Measurements from ENCODE around the gene RABL6. TPM values are rescaled to one million over a fixed set of nuclear protein-coding genes. Genes with fewer than 3 reads are reported as not detected.
A peak's percentile ranks its signal among the peaks of the same experiment; 100 is the strongest.
"Not testable (repeated sequence)": the region's sequence is repeated elsewhere in the genome, so short reads cannot be mapped to it uniquely, and the experiment has no call there.

The RABL6 gene
- total RNA-seq, 1 donor from 2014 or later, result 51.1 TPM

- no peak for DNase-seq (ENCODE audit: low read depth in 2 of 2)
Observed at GRCh38 chr9:136774416-136775045, 33.2 kb upstream of the RABL6 start.

- DNase-seq (ENCODE audit: low read depth in 2 of 2), result no peak
Observed at GRCh38 chr9:136775191-136775590, 32.6 kb upstream of the RABL6 start.

- DNase-seq (ENCODE audit: low read depth in 2 of 2), result no peak
Observed at GRCh38 chr9:136776947-136777346, 30.8 kb upstream of the RABL6 start.

- no peak for DNase-seq (ENCODE audit: low read depth in 2 of 2)
Observed at GRCh38 chr9:136777359-136777758, 30.4 kb upstream of the RABL6 start.

DNA sequence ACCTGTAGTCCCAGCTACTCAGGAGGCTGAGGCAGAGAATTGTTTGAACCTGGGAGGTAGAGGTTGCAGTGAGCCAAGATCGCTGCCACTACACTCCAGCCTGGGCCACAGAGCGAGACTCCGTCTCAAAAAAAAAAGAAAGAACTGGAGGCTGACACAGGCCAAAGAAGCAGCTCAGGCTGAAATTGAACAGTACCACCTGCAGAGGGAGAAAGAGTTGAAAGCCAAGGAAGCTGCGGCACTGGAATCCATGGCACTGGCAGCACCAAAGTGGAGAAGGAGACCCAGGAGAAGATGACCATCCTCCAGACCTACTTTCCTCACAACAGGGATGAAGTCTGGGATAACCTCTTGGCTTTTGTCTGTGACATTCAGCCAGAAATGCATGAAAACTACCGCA lies 27.9 kb upstream of the RABL6 start:
- no peak for DNase-seq (ENCODE audit: low read depth in 2 of 2)

DNA sequence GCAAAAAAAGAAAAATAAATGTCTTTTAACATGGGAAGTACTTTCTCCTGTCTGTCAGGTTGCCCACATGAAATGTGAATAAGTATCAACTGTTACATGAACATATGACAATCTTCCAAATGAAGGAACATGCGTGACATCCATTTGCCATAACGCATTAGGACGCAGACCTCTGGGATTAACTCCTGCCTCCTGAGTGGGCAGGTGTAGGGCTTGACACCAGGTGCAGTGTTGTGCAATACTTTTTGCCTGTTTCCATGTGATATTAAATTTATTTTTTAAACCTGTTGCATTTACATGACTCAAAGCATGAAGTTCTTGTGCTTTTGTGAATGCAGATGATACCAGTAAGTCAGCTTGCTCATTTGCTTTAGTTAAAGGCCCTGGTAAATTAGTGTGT lies 25.3 kb upstream of the RABL6 start:
- no peak for DNase-seq (ENCODE audit: low read depth in 2 of 2)

DNA sequence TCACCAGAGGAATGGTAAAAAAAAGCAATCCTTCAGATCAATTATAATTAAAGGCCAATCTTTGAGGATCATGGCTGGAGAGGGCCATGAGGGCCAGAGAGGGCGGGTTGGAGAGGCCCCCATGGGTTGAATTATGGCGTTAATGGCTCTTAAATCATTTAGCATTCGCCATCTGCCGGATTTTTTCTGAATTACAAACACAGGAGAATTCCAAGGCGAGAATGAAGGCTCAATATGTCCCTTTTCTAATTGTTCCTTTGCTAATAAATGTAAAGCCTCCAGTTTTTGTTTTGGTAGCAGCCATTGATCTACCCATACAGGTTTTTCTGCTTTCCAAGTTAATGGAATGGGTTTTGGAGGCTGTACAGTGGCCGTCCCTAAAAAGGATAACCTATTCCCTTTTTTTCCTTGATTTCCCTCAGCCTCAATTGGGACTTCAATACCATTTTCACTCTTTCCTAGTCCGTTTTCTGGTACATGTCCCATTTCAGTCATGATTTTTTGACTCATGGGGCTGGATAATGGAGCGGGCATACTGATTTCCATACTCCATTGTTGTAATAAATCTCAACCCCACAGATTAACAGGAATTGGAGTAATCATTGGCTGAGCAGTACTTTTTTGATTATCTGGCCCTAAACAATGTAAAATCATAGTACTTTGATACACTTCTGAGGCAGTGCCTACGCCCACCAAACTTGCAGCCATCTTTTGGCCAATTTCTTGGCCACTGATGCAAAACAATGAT lies 23.3 kb upstream of the RABL6 start:
- DNase-seq (ENCODE audit: low read depth in 2 of 2), result peak in 1 of 2 donors; percentile 47

- DNase-seq (ENCODE audit: low read depth in 2 of 2), result no peak
Observed at GRCh38 chr9:136784997-136785361, 22.8 kb upstream of the RABL6 start.

GRCh38 chr9:136785565-136786355 lies 22.0 kb upstream of the RABL6 start:
- not testable (repeated sequence) for DNase-seq (ENCODE audit: low read depth in 2 of 2)

DNA sequence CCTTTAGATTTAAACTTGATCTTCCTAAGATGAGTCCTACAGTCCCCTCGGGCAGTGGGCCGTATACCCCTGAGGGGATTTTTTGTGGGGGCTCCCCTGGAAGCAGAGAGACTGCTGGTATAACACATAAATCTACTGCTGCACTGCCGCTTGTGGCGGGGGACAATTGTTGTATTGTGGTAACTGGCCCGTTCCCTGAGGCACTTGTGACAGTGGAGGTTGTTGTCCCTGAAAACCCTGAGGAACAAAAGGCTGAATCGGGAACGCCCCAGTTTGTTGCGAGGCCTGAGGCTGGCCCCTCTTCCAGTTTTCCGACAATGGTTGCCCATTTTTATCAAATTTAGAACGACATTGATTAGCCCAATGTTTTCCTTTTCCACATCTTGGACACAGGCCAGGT lies 21.3 kb upstream of the RABL6 start:
- no peak for DNase-seq (ENCODE audit: low read depth in 2 of 2)

DNA sequence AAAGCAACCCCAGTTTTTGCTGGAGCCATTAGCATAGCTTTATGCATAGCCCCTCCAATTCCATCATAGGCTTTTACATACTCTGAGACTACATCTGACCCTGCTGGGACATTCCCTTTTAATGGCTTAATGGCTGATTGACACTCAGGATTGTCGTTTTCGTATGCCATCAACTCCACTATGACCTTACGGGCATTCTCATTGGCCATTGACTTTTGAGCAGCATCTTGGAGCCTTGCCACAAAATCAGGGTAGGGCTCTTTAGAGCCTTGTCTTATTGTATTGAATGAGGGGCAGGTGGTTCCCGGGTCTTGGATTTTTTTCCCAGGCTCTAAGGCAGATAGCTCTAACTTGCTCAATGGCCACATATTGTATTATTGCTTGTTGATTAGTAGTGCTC lies 20.8 kb upstream of the RABL6 start:
- DNase-seq (ENCODE audit: low read depth in 2 of 2), result not testable (repeated sequence)

- DNase-seq (ENCODE audit: low read depth in 2 of 2), result peak in 1 of 2 donors; percentile 69
Observed at GRCh38 chr9:136787690-136788400, 19.9 kb upstream of the RABL6 start.

- not testable (repeated sequence) for DNase-seq (ENCODE audit: low read depth in 2 of 2)
Observed at GRCh38 chr9:136788644-136789522, 18.9 kb upstream of the RABL6 start.

DNA sequence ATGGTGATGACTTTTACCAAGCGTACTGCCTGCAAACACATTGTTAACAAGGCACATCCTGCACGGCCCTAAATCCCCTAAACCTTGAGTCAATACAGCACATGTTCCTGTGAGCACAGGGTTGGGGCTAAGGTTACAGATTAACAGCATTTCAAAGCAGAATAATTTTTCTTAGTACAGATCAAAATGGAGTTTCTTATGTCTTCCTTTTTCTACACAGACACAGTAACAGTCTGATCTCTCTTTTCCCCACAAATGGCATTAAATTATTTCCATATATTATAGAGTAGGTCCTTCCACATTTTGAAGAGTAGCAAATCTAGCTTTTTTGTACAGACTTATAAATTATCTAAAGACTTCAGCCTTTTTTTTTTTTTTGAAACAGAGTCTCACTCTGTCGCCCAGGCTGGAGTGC lies 18.2 kb upstream of the RABL6 start:
- no peak for DNase-seq (ENCODE audit: low read depth in 2 of 2)

DNA sequence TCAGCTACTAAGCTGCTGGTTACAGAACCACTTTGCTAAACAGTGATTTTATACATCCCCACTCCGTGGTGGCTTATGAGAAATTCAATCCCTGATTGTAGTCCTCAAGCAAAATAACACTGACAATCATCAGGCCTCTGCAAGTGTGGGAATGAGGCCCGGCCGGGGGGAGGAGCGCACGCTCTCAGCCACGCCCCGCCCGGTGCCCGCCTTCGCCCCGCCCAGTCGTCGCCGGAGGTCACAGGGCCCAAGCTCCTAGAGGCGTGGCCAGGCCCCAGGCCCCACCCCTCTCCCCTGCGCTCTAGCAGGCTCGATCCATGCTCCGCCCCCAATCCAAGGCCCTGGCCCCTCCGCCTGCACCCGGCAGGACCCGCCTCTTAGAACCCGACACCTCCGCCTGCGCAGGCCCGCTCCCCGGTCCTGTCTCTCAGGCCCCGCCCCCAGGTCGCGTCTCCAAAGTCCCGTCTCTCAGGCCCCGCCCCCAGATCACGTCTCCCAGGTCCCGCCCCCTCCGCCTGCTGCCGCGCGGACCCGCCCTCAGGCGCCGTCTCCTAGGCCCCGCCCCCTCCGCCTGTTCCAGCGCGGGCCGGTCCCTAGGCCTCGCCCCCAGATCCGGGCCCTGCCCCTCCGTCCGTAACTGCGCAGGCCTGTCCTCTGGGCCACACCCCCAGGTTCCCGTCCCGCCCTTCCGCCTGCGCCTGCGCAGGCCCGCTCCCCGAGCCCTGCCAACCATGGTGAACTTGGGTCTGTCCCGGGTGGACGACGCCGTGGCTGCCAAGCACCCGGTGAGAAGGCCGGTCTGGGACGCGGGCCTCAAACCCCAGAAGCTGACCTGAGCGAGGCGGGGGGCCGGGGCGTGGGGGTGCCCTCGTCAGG lies 16.9 kb upstream of the RABL6 start, which contains the start of gene TMEM141:
TSS of gene TMEM141 (plus strand) at position 705 of the 876 bp plus-strand sequence. CDS start at position 732, 27 bp downstream.
- DNase-seq (ENCODE audit: low read depth in 2 of 2), result peak; percentile 97 to 99

DNA sequence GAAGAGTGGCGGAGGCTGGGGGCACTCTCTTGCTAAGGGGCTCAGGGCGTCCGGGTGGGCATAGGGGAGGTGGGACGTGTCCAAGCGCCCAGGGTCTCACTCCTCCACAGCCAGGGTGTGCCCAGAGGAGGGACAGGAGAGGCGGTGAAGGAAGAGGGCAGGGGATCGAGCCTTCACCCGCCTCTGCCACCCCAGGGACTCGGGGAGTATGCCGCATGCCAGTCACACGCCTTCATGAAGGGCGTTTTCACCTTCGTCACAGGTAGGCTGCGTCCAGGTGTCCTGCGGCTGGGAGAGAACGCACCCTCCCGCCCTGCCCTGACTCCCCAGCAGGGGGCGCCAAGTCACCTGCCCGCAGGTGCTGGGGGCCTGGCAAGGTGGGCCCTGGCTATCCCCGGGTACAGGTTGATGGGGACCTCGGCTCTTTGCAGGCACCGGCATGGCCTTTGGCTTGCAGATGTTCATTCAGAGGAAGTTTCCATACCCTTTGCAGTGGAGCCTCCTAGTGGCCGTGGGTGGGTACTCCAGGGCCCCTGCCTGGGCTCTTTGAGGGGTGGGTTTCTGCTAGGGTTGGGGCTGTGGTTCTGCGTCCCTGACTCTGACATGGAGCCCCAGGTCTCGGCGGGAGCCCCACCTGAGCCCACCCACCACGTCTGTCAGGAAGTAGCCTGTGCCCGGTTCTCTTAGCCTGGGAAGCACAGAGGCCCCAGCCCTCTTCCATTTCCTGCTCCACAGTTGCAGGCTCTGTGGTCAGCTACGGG lies 16.1 kb upstream of the RABL6 start:
- DNase-seq (ENCODE audit: low read depth in 2 of 2), result peak in 1 of 2 donors; percentile 29

DNA sequence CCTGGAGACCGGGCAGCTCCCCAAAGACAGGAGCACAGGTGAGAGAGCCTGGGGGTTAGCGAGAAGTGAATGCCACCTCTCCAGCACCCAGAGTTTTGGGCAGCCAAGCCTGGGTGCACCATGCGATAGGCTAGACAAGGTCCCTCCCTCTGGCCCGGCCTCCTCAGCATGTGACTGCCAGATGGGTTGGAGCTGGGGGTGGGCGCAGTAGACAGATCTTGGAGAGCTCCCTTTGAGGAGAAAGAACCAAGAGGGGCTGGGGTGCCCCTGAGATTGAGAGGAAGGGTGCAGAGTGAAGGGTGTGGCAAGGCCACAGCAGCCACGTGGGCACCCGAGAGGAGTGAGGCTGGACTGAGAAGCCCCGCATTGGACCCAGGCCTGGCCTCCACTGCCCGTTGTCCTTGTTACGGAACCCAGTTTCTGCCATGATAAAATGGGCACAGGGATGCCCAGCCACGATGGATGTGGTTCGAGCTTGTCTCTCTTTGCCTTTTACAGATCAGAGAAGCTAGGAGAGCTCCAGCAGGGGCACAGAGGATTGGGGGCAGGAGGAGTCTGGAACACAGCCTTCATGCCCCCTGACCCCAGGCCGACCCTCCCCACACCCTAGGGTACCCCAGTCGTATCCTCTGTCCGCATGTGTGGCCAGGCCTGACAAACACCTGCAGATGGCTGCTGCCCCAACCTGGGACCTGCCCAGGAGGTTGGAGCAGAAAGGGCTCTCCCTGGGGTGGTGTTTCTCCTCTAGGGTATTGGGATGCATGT lies 15.2 kb upstream of the RABL6 start:
- DNase-seq (ENCODE audit: low read depth in 2 of 2), result no peak
